Measurements from ENCODE around the gene MAP2K7. TPM values are rescaled to one million over a fixed set of nuclear protein-coding genes. Genes with fewer than 3 reads are reported as not detected.
A peak's percentile ranks its signal among the peaks of the same experiment; 100 is the strongest.

The MAP2K7 gene
- total RNA-seq, 1 donor from 2014 or later, result 15.0 TPM

DNA sequence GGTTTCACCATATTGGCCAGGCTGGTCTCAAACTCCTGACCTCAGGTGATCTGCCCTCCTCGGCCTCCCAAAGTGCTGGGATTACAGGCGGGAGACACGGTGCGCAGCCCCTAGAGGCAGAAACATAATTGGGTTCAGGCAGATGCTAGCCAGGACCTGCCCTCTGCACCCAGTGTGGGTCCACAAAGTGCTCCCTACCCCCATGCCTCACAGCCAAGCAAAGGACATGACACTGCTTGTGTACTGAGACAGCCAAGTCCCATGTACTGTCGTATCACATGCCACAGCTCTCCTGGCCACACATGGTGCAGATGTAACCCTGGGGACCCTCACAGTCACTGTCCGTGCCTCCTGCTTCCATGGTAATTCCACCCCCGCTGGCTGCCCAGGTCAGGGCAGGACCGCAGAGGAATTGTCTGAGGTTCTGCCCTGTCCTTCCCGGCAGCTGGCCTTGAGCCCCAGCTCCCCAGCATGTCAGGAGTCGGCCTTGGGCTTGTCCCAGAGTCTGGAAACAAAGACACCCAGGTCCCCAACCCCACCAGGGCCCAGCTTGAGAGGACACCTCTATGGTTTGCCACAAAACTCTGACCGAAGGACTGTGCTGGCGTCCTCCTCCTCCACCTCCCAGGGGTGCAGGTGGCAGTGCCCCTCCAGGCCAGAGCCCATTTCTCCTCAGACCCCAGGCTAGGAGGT lies 37.1 kb upstream of the MAP2K7 start:
- H3K36me3 ChIP-seq (ENCODE audit: control insufficient read depth, insufficient read depth, low read length), result no peaks in the 10 kb centered on the region
- peaks cover 41% of the 10 kb centered on the region for H3K27me3 ChIP-seq (ENCODE audit: control insufficient read depth, insufficient read depth, low read length)
- TF ChIP-seq, protein P1, sequence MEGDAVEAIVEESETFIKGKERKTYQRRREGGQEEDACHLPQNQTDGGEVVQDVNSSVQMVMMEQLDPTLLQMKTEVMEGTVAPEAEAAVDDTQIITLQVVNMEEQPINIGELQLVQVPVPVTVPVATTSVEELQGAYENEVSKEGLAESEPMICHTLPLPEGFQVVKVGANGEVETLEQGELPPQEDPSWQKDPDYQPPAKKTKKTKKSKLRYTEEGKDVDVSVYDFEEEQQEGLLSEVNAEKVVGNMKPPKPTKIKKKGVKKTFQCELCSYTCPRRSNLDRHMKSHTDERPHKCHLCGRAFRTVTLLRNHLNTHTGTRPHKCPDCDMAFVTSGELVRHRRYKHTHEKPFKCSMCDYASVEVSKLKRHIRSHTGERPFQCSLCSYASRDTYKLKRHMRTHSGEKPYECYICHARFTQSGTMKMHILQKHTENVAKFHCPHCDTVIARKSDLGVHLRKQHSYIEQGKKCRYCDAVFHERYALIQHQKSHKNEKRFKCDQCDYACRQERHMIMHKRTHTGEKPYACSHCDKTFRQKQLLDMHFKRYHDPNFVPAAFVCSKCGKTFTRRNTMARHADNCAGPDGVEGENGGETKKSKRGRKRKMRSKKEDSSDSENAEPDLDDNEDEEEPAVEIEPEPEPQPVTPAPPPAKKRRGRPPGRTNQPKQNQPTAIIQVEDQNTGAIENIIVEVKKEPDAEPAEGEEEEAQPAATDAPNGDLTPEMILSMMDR (IDR thresholded peaks at IDR 0.05; ENCODE audit: insufficient read depth, low read length, poor library complexity, severe bottlenecking), result no peak
- H3K4me3 ChIP-seq (ENCODE audit: low read depth, low read length), result no peak overlapping the region
- no peak for DNase-seq (ENCODE audit: low read depth)

DNA sequence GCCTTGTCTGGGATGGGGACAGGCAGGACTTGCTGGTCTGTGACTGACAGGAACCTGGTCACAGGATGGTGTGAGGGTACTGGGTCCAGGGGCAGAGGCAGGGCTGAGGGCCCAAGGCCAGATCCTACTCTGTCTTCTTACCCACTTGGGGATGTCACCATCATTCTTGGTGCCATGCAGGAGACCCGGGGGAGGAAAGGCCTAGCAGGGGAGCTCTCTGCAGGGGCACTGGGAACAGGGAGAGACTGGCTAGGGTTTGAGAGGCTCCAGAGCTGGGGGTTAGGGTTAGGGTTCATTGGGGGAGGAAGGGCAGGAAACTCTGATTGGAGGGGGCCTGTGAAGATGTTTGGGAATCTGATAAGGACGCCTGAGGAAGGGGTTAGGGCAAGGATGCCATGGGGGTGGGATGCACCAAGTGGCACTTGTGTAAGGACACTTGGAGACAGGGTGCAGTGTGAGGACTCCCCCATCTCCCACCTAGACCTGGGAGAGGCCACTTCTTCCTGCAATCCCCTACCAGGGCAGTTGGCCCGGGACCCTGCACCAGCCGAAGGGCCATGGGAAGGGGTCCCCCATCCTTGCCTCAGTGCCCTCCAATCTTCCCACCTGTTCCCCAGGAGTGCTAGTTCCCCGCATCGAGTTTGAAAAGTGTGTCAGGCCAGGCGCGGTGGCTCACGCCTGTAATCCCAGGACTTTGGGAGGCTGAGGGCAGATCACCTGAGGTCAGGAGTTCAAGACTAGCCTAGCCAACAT lies 36.4 kb upstream of the MAP2K7 start:
- DNase-seq (ENCODE audit: low read depth), result no peak
- Histone ChIP-seq H3K36me3 (ENCODE audit: control insufficient read depth, insufficient read depth, low read length) (no peaks in the 10 kb centered on the region), H3K4me3 (ENCODE audit: low read depth, low read length) (no peak overlapping the region), H3K27me3 (ENCODE audit: control insufficient read depth, insufficient read depth, low read length) (peaks cover 34% of the 10 kb centered on the region)
- TF ChIP-seq, protein P1 (IDR thresholded peaks at IDR 0.05; ENCODE audit: insufficient read depth, low read length, poor library complexity, severe bottlenecking), result no peak

DNA sequence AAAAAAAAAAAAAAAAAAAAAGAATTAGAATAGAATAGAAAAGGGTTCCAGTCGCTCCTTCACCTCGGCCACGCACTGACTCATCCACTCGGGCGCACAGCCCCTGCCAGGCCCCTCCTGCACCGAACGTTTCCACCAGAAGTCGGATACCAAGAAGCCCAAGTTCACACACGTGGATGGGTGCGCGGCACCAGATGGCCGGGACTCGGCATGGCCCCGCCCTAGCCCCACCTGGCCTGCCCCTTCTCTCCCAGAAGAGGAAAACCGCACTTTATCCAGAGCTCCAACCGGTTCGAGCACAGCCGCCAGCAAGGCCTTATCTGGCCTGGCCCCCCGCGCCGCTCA lies 35.4 kb upstream of the MAP2K7 start:
- TF ChIP-seq, protein P1 (IDR thresholded peaks at IDR 0.05; ENCODE audit: insufficient read depth, low read length, poor library complexity, severe bottlenecking), result no peak
- peaks cover 37% of the 10 kb centered on the region for H3K27me3 ChIP-seq (ENCODE audit: control insufficient read depth, insufficient read depth, low read length)
- no peaks in the 10 kb centered on the region for H3K36me3 ChIP-seq (ENCODE audit: control insufficient read depth, insufficient read depth, low read length)
- no peak overlapping the region for H3K4me3 ChIP-seq (ENCODE audit: low read depth, low read length)
- no peak for DNase-seq (ENCODE audit: low read depth)

DNA sequence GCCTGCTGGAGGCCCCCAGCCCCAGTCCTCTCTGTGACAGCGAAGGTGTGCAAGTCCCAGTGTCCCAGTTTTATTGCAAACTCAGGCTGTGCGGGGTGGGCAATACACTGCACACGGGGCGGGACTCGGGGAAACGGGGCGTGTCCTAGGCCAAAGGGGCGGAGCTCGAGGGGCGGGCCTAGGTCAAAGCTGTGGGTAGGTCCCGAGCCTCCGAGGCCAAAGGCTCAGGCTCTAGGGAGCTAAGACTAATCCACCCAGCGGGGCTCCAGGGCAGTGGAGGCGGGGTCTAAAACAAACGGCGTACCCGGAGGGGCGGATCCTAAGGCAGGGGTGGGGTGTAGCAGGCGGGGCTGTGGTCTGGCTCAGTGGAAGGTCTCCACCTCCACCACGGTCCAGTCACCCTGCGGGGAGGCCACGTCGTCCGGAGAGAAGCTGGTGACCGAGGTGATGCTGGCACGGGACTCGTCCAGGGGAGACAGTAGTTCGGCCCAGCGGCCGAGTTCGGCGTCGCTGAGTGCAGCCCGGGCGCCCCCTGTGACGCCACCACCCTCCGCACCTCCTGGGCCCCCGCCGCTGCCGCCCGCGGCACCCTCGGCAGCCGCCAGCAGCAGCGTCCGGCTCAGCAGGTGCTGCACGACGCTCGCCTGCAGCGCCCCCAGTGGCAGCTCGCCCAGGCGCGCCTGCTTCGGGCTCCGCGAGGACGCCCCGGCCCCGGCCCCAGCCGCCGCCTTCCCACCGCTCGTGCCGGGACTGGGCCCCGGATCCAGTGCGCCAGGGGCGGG lies 34.8 kb upstream of the MAP2K7 start:
- H3K4me3 ChIP-seq (ENCODE audit: low read depth, low read length), result peak overlapping the region; percentile 34
- TF ChIP-seq, protein P1 (IDR thresholded peaks at IDR 0.05; ENCODE audit: insufficient read depth, low read length, poor library complexity, severe bottlenecking), result peak; percentile 9
- peaks cover 37% of the 10 kb centered on the region for H3K27me3 ChIP-seq (ENCODE audit: control insufficient read depth, insufficient read depth, low read length)
- no peaks in the 10 kb centered on the region for H3K36me3 ChIP-seq (ENCODE audit: control insufficient read depth, insufficient read depth, low read length)
- DNase-seq (ENCODE audit: low read depth), result no peak

DNA sequence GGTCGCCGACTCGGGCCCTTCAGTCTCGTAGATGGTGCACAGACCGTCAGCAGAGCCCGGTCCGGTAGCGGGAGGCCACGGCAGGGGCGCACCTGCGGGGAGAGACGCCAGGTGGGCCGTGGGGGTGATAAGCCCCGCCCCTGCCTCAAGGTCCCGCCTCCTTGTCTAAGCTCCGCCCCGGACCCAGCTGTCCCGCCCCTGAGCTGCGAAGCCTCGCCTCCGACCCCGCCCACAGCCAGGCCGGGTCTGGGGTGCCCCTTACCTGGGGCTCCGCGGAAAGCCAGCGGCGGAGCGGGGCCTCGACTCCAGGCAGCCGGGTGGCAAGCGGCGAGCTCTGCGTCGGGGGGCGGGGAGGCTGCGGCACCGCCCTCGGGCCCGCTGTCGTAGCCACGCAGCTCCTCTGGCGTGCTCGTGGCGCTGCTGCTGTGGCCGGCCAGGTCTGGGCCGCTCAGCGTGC lies 34.2 kb upstream of the MAP2K7 start:
- peak overlapping the region; percentile 31 for H3K4me3 ChIP-seq (ENCODE audit: low read depth, low read length)
- TF ChIP-seq, protein P1 (IDR thresholded peaks at IDR 0.05; ENCODE audit: insufficient read depth, low read length, poor library complexity, severe bottlenecking), result no peak

More for the DNA sequence above, 34.2 kb upstream of the MAP2K7 start:
- Histone ChIP-seq H3K27me3 (ENCODE audit: control insufficient read depth, insufficient read depth, low read length) (peaks cover 35% of the 10 kb centered on the region), H3K36me3 (ENCODE audit: control insufficient read depth, insufficient read depth, low read length) (no peaks in the 10 kb centered on the region)
- no peak for DNase-seq (ENCODE audit: low read depth)
